SH-SY5Y (cell line): ENCODE measurements around the gene AGAP2.

Source experiments
- GATA2 ChIP-seq: IDR thresholded peaks from 2 replicates; pipeline ENCODE4 v1.6.1; 2011; ENCODE audit warnings: mild to moderate bottlenecking, low read depth, low read length
- GATA3 ChIP-seq: IDR thresholded peaks from 2 replicates; pipeline ENCODE4 v1.6.1; 2011; ENCODE audit warnings: low read depth, mild to moderate bottlenecking, low read length, moderate library complexity

DNA sequence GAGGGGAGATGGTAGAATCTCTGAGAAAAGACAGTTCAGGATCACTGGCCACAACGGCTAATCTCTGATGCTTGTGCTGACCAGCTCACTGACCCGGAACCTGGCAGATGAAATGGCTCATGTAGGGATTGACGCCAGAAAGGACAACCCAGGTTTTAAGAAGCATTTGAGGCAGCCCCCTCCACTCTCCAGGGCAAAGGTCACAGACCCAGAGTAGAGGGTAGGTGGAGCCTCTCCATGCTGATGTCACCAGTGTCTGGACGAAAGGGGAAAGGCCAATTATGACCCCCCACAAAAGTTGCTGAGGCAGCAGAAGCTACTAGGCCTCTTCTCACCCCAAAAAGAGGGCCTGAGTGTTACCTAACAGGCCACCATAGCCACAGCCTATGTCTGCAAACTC lies 32.2 kb upstream of the AGAP2 start:
- no peak for TF ChIP-seq GATA2
- no peak for TF ChIP-seq GATA3
